Neutrophil (primary cell): Measurements from ENCODE around the gene AKAP6.

Experiments used
- H3K27ac ChIP-seq: fragments of 200-600 bp; sonication (generic); 2 replicates; pipeline ENCODE4 v1.5.1; 2016; ENCODE audit warnings: mild to moderate bottlenecking, moderate library complexity
- H3K27me3 ChIP-seq: fragments of 200-600 bp; sonication (generic); 2 replicates; pipeline ENCODE4 v1.6.0; 2016; ENCODE audit warnings: mild to moderate bottlenecking
- H3K36me3 ChIP-seq: fragments of 200-600 bp; sonication (generic); 2 replicates; pipeline ENCODE4 v1.5.1; 2017
- H3K4me1 ChIP-seq, 2 experiments: fragments of 200-600 bp in 1 of 2; sonication (generic) in 1 of 2; 1 replicate in 1 of 2; 2 replicates in 1 of 2; pipeline versions ENCODE4 v1.5.1 to v1.6.1; 2013 to 2016; ENCODE audit warnings: low read depth in 1 of 2, low read length in 1 of 2, mild to moderate bottlenecking in 1 of 2, moderate library complexity in 1 of 2; ENCODE audit not compliant: control insufficient read depth in 1 of 2, insufficient read depth in 1 of 2
- H3K4me3 ChIP-seq, 2 experiments: fragments of 200-600 bp in 1 of 2; sonication (generic) in 1 of 2; 1 replicate in 1 of 2; 2 replicates in 1 of 2; pipeline ENCODE4 v1.5.1; 2013 to 2016; ENCODE audit warnings: low read depth in 1 of 2, low read length in 1 of 2, mild to moderate bottlenecking in 1 of 2, moderate library complexity in 1 of 2
- H3K9me3 ChIP-seq: fragments of 200-600 bp; sonication (generic); 2 replicates; pipeline ENCODE4 v1.5.1; 2016
- CTCF ChIP-seq: fragments of 200-600 bp; sonication (generic); IDR thresholded peaks from 2 replicates; pipeline ENCODE4 v1.5.1; 2016; ENCODE audit warnings: antibody characterized with exemption

The AKAP6 gene

GRCh38 chr14:32304296-32304695 lies 24.8 kb upstream of the AKAP6 start:
- Histone ChIP-seq H3K27ac (no peak overlapping the region), H3K4me3 (no peak overlapping the region), H3K9me3 (no peaks in the 10 kb centered on the region), H3K4me1 (no peaks in the 10 kb centered on the region), H3K27me3 (no peaks in the 10 kb centered on the region), H3K36me3 (no peaks in the 10 kb centered on the region)
- no peak for TF ChIP-seq CTCF

GRCh38 chr14:32306549-32306948 lies 22.5 kb upstream of the AKAP6 start:
- Histone ChIP-seq H3K27ac (no peak overlapping the region), H3K4me1 (no peaks in the 10 kb centered on the region), H3K9me3 (no peaks in the 10 kb centered on the region), H3K36me3 (no peaks in the 10 kb centered on the region), H3K27me3 (no peaks in the 10 kb centered on the region), H3K4me3 (no peak overlapping the region)
- no peak for TF ChIP-seq CTCF

- no peak overlapping the region for H3K4me3 ChIP-seq
- H3K27ac ChIP-seq, result no peak overlapping the region
- no peaks in the 10 kb centered on the region for H3K27me3 ChIP-seq
- no peak for TF ChIP-seq CTCF
- H3K36me3 ChIP-seq, result no peaks in the 10 kb centered on the region
- no peaks in the 10 kb centered on the region for H3K9me3 ChIP-seq
- H3K4me1 ChIP-seq, result no peaks in the 10 kb centered on the region
These were observed 21.1 kb upstream of the AKAP6 start for GRCh38 chr14:32307881-32308582.

DNA sequence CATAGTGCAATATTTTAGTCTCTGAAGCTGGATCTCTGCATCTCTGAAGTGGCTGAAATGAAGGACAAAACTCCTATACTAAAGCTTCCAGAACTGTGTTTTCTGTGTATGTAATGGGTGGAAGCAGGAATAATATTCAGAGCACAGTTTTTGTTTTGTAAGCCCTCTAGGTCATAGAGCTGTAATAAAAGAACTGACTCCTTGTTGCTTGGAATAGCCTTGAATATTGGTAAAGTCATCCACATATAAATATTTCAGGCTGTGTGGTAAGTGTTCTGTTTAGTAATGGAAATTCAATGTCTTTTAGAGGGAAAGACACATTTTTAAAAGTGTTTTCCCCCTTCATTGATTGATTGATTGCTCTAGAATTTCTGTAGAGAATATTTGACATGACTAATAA lies 18.2 kb upstream of the AKAP6 start:
- no peak overlapping the region for H3K4me3 ChIP-seq
- no peaks in the 10 kb centered on the region for H3K9me3 ChIP-seq
- H3K27me3 ChIP-seq, result no peaks in the 10 kb centered on the region
- no peak for TF ChIP-seq CTCF
- no peaks in the 10 kb centered on the region for H3K36me3 ChIP-seq
- H3K4me1 ChIP-seq, result no peaks in the 10 kb centered on the region
- no peak overlapping the region for H3K27ac ChIP-seq

DNA sequence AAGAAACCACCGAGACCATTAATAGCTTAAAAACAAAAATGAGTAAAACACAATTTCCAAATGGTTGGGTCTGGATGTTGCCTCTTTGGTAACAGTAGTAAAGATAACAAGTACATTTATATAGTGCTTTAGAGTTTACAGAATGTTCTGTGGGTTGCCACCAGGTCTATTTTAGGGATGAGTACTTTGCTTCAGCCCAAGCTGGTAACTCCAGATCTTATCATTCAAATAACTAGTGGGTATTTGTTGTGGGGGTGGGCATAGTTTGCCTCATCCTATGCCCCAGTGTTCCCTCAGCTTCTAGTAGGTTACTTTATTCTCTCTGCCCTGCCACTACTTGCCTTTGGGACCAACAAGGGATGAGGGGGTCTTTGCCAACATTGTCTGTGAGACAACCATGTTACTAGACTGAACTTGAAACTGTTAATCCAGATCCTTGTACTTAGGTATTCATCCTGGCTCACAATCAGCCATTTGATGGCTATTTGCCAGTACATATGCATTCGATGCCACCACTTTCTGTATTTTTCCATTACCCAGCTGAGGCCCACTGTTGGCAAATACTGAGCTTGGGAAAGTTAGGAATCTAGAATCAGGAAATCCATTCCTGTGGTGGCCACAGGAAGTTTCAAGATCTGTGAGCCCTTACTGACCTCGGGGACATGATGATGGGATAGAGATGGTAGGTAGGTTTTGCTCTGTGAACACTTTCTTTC lies 17.6 kb upstream of the AKAP6 start:
- no peak overlapping the region for H3K27ac ChIP-seq
- no peak overlapping the region for H3K4me3 ChIP-seq
- H3K27me3 ChIP-seq, result no peaks in the 10 kb centered on the region
- no peaks in the 10 kb centered on the region for H3K36me3 ChIP-seq
- no peaks in the 10 kb centered on the region for H3K9me3 ChIP-seq
- H3K4me1 ChIP-seq, result no peaks in the 10 kb centered on the region
- TF ChIP-seq CTCF, result no peak
